ENCODE measurements around the gene AGAP1.

The AGAP1 gene

GRCh38 chr2:235493775-235494715 is at the start of gene AGAP1:
Gene AGAP1 (plus strand): TSS chr2:235494043.
- DNase-seq: no peak

- DNase-seq: no peak
Observed at GRCh38 chr2:235444101-235444597, 49.7 kb upstream of the AGAP1 start.

- DNase-seq: no peak
Observed at GRCh38 chr2:235445116-235445515, 48.7 kb upstream of the AGAP1 start.

- no peak for DNase-seq
Observed at GRCh38 chr2:235446082-235446481, 47.8 kb upstream of the AGAP1 start.

DNA sequence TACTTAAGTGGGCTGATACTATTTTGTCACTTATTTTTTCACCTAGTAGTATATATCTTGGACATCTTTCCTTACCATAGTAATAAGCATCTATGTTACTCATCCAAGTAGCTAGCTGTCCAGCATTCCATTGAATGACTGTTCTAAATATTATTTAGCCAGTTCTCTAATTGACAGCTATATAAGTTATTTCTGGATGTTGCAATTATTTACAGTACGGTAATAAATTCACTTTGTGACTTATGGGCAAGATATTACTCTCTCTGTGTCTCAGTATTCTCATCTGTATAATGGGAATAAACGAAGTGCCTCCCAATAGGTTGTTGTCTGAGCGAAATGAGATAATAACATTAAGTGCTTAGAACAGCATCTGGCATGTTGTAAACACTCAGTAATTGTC is 46.6 kb upstream of the AGAP1 start:
- no peak for DNase-seq

- no peak for DNase-seq
Observed at GRCh38 chr2:235449568-235449967, 44.3 kb upstream of the AGAP1 start.

DNA sequence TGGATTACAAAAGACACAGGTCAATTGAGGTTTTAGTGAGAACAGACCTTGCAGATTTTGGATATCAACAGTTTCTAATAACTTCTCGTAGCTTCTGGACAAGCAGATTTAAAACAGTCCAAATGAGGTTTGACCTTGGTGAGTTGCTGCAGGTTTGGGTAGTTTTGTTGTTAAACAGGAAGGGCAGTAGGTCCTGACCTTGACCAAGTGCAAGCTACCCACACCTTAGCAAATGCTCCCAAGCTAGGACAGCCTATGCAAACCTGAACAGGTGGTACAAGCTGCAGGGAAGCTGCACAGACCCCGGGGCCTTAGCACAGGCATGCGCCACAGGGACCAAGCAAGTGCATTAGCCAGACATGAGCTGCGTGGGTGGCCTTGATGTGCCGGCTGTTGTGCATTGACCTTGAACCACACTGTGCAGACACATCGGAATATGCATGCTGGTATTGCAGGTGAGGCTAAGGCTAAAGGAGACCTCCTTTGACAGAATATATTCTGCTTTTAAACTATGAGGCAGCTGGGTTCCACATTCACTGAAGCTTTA is 40.2 kb upstream of the AGAP1 start:
- DNase-seq: no peak

DNA sequence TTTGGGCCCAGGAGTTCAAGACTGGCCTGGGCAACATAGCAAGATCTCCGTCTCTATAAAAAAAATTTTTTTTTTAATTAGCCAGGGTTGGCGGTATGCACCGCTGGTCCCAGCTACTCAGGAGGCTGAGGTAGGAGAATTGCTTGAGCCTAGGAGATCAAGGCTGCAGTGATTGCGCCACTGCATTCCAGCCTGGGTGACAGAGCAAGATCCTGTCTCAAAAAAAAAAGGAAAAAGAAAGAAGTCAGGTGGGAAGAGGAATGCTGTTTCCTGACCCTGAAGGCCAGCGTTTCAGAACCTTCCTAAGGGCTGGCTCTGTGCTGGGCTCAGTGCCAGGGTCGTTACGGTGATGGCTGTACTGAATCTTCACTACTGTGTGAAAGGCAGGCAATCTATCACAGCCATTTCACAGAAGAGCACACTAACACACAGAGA is 35.0 kb upstream of the AGAP1 start:
- no peak for DNase-seq

- no peak for DNase-seq
Observed at GRCh38 chr2:235460548-235461047, 33.2 kb upstream of the AGAP1 start.

DNA sequence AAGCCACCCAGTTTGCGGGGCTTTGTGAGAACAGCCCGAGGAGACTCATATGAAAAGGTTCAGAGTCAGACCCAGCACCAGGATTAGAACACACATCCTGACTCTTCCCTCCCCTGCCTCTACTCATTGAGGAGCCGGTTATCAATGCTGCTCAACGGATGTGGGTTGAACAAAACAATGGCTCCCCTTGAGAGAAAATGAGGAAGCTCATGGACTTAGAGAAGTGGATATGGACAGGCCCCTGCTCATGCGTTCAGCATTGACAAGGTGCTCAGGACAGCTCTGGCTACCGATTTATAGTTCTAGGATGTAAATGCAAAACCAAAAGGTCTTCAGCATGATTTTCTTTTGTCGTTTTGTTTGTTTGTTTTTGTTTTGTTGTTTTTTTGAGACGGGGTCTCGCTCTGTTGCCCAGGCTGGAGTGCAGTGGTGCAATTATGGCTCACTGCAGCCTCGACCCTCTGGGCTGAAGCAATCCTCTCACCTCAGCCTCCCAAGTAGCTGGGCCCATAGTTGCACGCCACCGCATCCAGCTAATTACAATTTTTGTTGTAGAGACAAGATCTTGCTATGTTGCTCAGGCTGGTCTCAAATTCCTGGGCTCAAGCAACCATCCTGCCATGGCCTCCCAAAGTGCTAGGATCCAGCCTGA is 32.0 kb upstream of the AGAP1 start:
- no peak for DNase-seq

DNA sequence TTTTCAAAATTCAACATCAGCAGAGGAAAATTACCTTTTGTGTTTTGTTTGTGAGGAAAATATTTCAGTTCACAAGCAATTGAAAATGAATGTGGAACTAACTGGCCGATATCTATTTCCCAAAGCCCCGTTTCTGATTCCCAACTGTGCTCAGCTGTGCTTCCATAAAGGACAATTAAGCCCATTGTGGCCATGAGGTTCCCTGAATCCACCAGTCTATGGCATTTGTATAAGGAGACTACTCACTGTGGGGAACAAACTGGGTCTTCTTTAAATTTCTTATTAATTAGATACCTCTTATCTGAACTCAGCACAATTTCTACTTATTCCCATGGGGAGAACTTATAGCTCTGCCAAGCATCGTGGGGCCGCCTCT is 31.4 kb upstream of the AGAP1 start:
- no peak for DNase-seq

DNA sequence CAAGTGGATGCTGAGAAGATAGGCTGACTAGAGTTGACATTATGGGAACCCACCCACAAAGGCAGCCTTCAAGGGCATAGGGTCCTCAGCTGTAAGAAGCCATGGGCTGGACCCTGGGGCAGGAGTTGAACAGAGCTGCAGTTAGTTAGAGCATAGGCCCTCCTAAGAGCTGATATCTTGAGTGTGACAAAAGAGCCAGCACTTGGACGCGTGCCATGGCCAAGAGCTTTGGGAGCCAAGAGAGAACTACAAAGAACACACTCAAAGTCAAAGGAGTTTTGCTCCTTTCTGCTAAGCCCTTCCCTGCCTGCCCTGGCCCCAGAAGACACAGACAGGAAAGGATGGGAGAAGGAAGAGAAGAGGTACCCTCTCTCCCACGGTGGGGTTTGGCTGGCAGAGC is 29.9 kb upstream of the AGAP1 start:
- DNase-seq: no peak

DNA sequence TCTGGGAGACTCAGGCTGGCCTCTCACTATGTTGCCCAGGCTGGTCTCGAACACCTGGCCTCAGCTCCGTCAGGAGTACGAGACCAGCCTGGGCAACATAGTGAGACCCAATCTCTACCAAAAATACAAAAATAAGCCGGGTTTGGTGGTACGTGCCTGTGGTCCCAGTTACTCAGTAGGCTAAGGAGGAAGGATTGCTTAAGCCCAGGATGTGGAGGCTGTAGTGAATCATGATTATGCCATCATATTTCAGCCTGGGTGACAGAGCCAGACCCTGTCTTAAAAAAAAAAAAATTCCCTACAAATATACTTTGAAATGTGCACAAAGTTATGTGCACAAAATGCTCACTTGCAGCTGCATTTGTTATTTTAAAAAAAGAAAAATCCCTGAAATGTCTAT is 26.3 kb upstream of the AGAP1 start:
- no peak for DNase-seq

DNA sequence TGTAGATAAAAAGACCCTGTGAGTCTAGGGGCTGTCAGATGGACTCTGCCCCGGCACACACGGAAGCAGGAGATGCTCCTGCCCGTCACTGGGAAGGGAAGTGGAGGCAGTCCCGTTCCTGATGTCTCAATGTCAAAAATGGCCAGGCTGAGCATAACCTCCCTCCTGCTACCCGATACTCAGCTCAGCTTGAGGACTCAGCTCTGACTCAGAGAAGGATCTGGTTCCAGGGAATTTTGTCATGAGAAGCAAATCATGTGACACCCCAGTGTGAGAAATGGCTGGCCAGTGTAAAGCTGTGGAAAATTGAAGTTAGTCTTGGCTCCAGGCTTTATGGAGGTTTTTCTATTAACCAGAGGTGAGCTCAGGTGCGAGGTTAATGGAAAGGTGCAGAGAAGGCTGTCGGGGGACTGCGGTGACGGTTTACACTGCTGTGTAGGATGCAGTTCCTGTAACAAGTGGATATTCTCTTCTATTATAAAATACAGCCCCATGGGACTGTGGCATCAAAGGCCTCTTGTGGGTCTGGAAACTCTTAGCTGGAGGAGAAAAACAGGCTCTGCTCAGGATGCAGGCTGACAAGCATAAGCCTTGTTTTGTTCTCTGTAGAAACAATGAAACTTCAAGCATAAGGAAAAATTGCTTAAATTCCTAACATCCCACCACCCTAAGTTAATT is 24.7 kb upstream of the AGAP1 start:
- no peak for DNase-seq

DNA sequence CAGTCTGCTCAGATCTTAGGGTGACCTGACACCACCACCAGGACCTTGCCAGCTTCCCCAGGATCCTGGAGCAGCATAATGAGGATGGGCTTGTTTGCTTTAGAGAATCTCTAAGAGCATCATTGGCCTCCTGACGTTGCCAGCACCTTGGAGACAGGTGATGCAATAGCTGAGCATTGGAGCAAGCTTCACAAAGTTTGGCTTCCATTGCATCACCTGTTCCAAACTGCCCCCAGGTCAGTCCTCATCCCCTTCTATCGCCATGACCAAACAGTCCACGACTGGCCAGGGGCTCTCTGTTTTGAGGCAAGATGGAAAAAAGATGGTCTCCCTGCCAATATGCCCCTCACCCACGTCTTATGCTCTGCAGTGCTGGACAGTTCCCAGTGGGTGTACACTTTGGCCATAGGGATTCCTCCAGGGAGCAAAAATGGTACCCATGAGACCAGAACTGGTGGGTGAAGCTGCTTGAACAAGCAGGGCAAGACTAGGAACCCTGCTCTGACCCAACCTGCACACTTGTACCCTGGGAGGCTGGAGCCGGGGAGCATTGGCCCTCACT is 22.6 kb upstream of the AGAP1 start:
- DNase-seq: no peak

DNA sequence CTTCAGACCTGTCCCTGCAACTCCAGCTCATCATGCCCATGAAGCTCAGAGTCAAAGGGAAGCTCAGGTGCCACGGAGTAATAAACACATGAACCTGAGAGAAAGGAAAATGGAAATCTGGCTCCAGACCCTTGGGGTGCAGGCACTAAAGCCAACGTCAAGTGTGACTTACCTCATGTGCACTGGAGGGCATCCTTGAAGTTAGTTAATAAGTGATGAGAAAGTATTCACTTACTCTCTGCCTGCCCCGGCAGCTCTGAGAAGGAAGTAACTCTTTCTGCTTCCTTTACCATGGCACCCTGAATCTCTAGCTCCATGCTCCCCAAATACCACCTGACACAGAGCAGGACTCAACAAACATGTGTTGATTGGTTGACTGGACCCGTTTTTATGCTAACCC is 21.4 kb upstream of the AGAP1 start:
- DNase-seq: no peak

DNA sequence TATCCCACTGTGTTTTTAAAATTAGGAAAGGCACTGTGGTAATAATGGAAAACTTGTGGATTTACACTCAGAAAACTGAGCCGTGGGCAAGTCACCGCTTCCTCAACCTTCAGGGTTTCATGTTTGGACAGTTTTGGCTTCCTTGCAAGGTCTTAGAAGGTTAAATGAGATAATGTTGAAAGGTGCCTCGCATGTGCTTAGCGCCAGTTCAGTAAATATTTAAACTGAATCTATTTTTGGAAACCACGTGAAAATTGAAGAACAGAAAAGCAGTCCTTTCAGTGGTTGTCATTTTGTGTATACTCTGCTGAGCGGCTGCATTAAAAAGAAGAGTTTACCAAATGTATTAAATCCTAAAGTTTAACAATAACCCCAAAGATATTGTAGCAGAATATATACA is 15.2 kb upstream of the AGAP1 start:
- DNase-seq: no peak

DNA sequence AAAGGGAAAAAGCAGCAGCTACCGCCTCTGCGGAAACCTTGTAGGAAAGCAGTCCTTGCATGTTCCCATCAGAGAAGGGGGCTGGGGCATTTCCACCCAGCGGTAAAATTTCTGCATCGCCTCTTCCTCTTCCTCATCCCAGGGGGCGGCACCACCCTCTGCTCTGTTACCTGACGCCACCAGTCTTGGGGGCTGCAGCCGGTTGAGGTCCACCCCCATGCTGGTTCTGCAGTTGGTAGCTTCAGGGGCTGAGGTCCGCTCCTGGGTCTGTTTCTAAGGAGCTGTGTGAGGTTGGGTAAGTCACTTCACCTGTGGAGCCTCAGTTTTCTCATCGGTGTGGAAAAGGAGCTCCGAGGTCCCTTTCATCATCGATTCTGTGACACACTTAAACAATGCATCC is 14.2 kb upstream of the AGAP1 start:
- DNase-seq: no peak

DNA sequence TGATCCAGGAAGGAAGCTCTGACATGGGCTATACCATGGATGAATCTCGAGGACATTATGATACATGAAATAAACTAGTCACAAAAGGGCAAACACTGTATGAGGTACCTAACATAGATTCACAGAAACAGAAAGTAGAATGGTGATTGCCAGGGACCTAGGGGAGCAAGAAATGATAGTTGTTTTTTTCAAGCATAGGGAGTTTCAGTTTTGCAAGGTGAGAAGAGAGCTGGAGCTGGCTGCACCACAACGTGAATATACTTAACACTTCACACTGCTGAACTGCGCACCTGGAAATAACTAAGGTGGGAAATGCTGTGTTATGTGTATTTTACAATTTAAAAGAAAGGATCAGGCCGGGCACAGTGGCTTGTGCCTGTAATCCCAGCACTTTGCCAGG is 13.2 kb upstream of the AGAP1 start:
- no peak for DNase-seq

- DNase-seq: no peak
Observed at GRCh38 chr2:235483313-235483712, 10.5 kb upstream of the AGAP1 start.

- no peak for DNase-seq
Observed at GRCh38 chr2:235485362-235485761, 8.5 kb upstream of the AGAP1 start.

DNA sequence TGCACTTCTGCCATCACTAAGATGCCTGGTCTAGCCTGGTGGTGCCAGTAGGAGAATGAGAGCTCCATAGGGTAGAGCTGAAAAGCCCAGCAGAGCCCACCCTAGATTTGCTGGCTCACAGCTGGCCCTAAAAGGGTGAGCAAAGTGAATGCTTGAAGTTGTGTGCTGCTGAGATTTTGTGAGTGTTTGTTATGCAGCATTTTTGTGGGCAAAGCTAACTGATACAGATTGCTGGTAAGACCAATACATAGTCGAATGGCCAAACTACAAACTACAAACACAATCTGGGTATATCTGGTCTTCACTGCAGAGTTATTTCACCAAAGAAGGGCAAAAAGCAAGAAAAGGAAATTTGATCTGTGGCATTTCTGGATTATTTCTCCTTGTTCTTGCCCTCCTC is 7.1 kb upstream of the AGAP1 start:
- DNase-seq: no peak

- no peak for DNase-seq
Observed at GRCh38 chr2:235489897-235490296, 3.9 kb upstream of the AGAP1 start.
